ENCODE data around the gene TMCO4. TPM values are rescaled to one million over a fixed set of nuclear protein-coding genes. Genes with fewer than 3 reads are reported as not detected.
A peak's percentile ranks its signal among the peaks of the same experiment; 100 is the strongest.

The TMCO4 gene
- total RNA-seq, 2 experiments from 2014 or later: 1.2 to 8.1 TPM

- no peak for DNase-seq (ENCODE audit: low spot score)
- H3K4me2 ChIP-seq (ENCODE audit: low read length): no peak overlapping the region
- no peak for TF ChIP-seq CTCF (conservative IDR thresholded peaks at IDR 0.05; ENCODE audit: low read length)
- TF ChIP-seq EZH2phosphoT487 (IDR thresholded peaks at IDR 0.05; ENCODE audit: borderline replicate concordance, low read depth, low read length): no peak
- no peaks in the 10 kb centered on the region for H3K79me2 ChIP-seq (ENCODE audit: insufficient read depth, low read depth, low read length)
- ChIA-PET POLR2A (interaction anchor here (0.7 kb wide), 1 partner anchor 504 kb away, joined by 3 read pairs; no protein-coding TSS in a partner anchor), CTCF (ENCODE audit: unreplicated experiment) (no interaction called here)
- peaks cover 7% of the 10 kb centered on the region for H3K4me1 ChIP-seq (ENCODE audit: insufficient read depth, low read length, poor library complexity, severe bottlenecking)
- no peak overlapping the region for H3K4me3 ChIP-seq (ENCODE audit: low read depth, low read length, poor library complexity, severe bottlenecking)
- no peak overlapping the region for H2AFZ ChIP-seq (ENCODE audit: low read length)
- no peaks in the 10 kb centered on the region for H4K20me1 ChIP-seq (ENCODE audit: insufficient read depth, low read length)
- intact Hi-C loops (cut with micrococcal nuclease; ENCODE audit: unreplicated experiment): no loop called here
- no peaks in the 10 kb centered on the region for H3K9me2 ChIP-seq (ENCODE audit: insufficient read depth, low read length)
- no peaks in the 10 kb centered on the region for H3K9me3 ChIP-seq (ENCODE audit: low read length)
- BruUV-seq (replicated peaks): no TSS peak
- no peak overlapping the region for H3K27ac ChIP-seq (ENCODE audit: low read depth, low read length, poor library complexity, severe bottlenecking)
- H3K36me3 ChIP-seq (ENCODE audit: insufficient read depth, low read length): no peaks in the 10 kb centered on the region
Observed at GRCh38 chr1:19768353-19769210, 31.1 kb downstream of the TMCO4 start.

- BruUV-seq (replicated peaks): no TSS peak
- H3K9me2 ChIP-seq (ENCODE audit: insufficient read depth, low read length): no peaks in the 10 kb centered on the region
- no peak overlapping the region for H3K4me2 ChIP-seq (ENCODE audit: low read length)
- TF ChIP-seq EZH2phosphoT487 (IDR thresholded peaks at IDR 0.05; ENCODE audit: borderline replicate concordance, low read depth, low read length): no peak
- TF ChIP-seq CTCF (conservative IDR thresholded peaks at IDR 0.05; ENCODE audit: low read length): no peak
- H4K20me1 ChIP-seq (ENCODE audit: insufficient read depth, low read length): no peaks in the 10 kb centered on the region
- no peaks in the 10 kb centered on the region for H3K9me3 ChIP-seq (ENCODE audit: low read length)
- no peaks in the 10 kb centered on the region for H3K79me2 ChIP-seq (ENCODE audit: insufficient read depth, low read depth, low read length)
- H2AFZ ChIP-seq (ENCODE audit: low read length): no peak overlapping the region
- H3K4me1 ChIP-seq (ENCODE audit: insufficient read depth, low read length, poor library complexity, severe bottlenecking): peaks cover 7% of the 10 kb centered on the region
- H3K4me3 ChIP-seq (ENCODE audit: low read depth, low read length, poor library complexity, severe bottlenecking): no peak overlapping the region
- POLR2A ChIA-PET: no interaction called here
- no peak for DNase-seq (ENCODE audit: low spot score)
- intact Hi-C loops (cut with micrococcal nuclease; ENCODE audit: unreplicated experiment): no loop called here
- CTCF ChIA-PET (ENCODE audit: unreplicated experiment): no interaction called here
- H3K27ac ChIP-seq (ENCODE audit: low read depth, low read length, poor library complexity, severe bottlenecking): no peak overlapping the region
- no peaks in the 10 kb centered on the region for H3K36me3 ChIP-seq (ENCODE audit: insufficient read depth, low read length)
Observed at GRCh38 chr1:19765623-19766022, 34.1 kb downstream of the TMCO4 start.

- peak; percentile 27 for DNase-seq (ENCODE audit: low spot score)
- no TSS peak for BruUV-seq (replicated peaks)
- Histone ChIP-seq H2AFZ (ENCODE audit: low read length) (no peak overlapping the region), H4K20me1 (ENCODE audit: insufficient read depth, low read length) (no peaks in the 10 kb centered on the region), H3K36me3 (ENCODE audit: insufficient read depth, low read length) (no peaks in the 10 kb centered on the region), H3K9me2 (ENCODE audit: insufficient read depth, low read length) (no peaks in the 10 kb centered on the region), H3K4me2 (ENCODE audit: low read length) (peak overlapping the region; percentile 29; the same call in 1 of the 2 replicates), H3K79me2 (ENCODE audit: insufficient read depth, low read depth, low read length) (no peaks in the 10 kb centered on the region), H3K27ac (ENCODE audit: low read depth, low read length, poor library complexity, severe bottlenecking) (no peak overlapping the region), H3K9me3 (ENCODE audit: low read length) (no peaks in the 10 kb centered on the region), H3K4me1 (ENCODE audit: insufficient read depth, low read length, poor library complexity, severe bottlenecking) (peaks cover 7% of the 10 kb centered on the region), H3K4me3 (ENCODE audit: low read depth, low read length, poor library complexity, severe bottlenecking) (no peak overlapping the region)
- ChIA-PET POLR2A (no interaction called here), CTCF (ENCODE audit: unreplicated experiment) (no interaction called here)
- TF ChIP-seq EZH2phosphoT487 (IDR thresholded peaks at IDR 0.05; ENCODE audit: borderline replicate concordance, low read depth, low read length) (no peak), CTCF (conservative IDR thresholded peaks at IDR 0.05; ENCODE audit: low read length) (no peak)
- intact Hi-C loops (cut with micrococcal nuclease; ENCODE audit: unreplicated experiment): no loop called here
Observed at GRCh38 chr1:19764848-19765247, 34.9 kb downstream of the TMCO4 start.
